ENCODE results near the gene PALLD.

DNA sequence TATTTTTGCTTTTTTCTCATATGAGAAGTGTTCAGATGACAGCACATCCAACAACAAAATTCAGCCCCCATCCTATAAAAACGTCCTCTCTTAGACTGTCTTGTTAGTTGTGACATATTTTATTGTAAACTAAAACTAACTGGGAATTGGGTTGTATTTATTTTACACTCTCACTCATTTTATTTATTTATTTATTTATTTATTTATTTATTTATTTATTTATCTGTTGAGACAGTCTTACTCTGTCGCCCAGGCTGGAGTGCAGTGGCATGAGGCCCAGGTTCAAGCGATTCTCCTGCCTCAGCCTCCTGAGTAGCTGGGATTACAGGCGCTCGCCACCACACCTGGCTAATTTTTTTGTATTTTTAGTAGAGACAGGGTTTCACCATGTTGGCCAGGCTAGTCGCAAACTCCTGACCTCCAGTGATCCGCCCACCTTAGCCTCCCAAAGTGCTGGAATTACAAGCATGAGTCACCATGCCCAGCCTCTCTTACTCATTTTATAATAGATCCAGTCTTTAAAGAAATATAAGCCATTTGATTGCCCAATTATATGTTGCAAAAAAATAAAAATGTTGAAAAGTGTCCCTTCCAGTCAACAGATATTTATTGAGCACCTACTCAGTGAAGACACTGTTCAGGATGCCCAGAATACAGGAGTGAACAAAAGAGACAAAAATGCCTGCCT, 44.6 kb downstream of the PALLD start:
- TF ChIP-seq, protein P1, sequence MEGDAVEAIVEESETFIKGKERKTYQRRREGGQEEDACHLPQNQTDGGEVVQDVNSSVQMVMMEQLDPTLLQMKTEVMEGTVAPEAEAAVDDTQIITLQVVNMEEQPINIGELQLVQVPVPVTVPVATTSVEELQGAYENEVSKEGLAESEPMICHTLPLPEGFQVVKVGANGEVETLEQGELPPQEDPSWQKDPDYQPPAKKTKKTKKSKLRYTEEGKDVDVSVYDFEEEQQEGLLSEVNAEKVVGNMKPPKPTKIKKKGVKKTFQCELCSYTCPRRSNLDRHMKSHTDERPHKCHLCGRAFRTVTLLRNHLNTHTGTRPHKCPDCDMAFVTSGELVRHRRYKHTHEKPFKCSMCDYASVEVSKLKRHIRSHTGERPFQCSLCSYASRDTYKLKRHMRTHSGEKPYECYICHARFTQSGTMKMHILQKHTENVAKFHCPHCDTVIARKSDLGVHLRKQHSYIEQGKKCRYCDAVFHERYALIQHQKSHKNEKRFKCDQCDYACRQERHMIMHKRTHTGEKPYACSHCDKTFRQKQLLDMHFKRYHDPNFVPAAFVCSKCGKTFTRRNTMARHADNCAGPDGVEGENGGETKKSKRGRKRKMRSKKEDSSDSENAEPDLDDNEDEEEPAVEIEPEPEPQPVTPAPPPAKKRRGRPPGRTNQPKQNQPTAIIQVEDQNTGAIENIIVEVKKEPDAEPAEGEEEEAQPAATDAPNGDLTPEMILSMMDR (IDR thresholded peaks at IDR 0.05): no peak
- no peak for TF ChIP-seq POLR2A (IDR thresholded peaks at IDR 0.05)
